Neural cell (in vitro differentiated cells): ENCODE results near the gene SF3B1. TPM values are rescaled to one million over a fixed set of nuclear protein-coding genes. Genes with fewer than 3 reads are reported as not detected.

Experiments
- H2AFZ ChIP-seq: fragments of 200-600, 300-800 bp; sonication (generic), shearing (Covaris generic); 2 replicates; pipeline ENCODE4 v1.6.0; 2014; ENCODE audit warnings: low read depth, mild to moderate bottlenecking, antibody characterized with exemption, low read length, moderate library complexity
- H3F3A ChIP-seq: fragments of 200-600 bp; shearing (Covaris generic); 2 replicates; pipeline ENCODE4 v1.6.1; 2016; ENCODE audit warnings: mild to moderate bottlenecking, moderate library complexity, mixed read lengths, antibody characterized with exemption, low read length; ENCODE audit not compliant: insufficient read depth, poor library complexity, severe bottlenecking
- H3K27ac ChIP-seq: fragments of 200-600, 300-800 bp; sonication (generic), shearing (Covaris generic); 2 replicates; pipeline ENCODE4 v1.5.1; 2014; ENCODE audit warnings: mild to moderate bottlenecking, low read length, moderate library complexity
- H3K27me3 ChIP-seq: fragments of 300-800, 200-600 bp; sonication (generic), shearing (Covaris generic); 2 replicates; pipeline ENCODE4 v1.6.0; 2014; ENCODE audit warnings: mild to moderate bottlenecking, low read depth, low read length, moderate library complexity; ENCODE audit not compliant: insufficient read depth
- H3K36me3 ChIP-seq: fragments of 300-800, 200-600 bp; sonication (generic), shearing (Covaris generic); 2 replicates; pipeline ENCODE4 v1.5.1; 2014; ENCODE audit warnings: mild to moderate bottlenecking, antibody characterized with exemption, low read length, moderate library complexity; ENCODE audit not compliant: insufficient read depth
- H3K4me2 ChIP-seq: fragments of 300-800, 200-600 bp; sonication (generic), shearing (Covaris generic); 2 replicates; pipeline ENCODE4 v1.6.0; 2014; ENCODE audit warnings: mild to moderate bottlenecking, low read length
- H3K4me3 ChIP-seq: fragments of 300-800, 200-600 bp; sonication (generic), shearing (Covaris generic); 2 replicates; pipeline ENCODE4 v1.5.1; 2014; ENCODE audit warnings: mild to moderate bottlenecking, low read length, moderate library complexity
- H3K79me2 ChIP-seq: fragments of 200-600 bp; shearing (Covaris generic); replicated peaks from 2 replicates; pipeline ENCODE4 v1.6.0; 2014; ENCODE audit warnings: mild to moderate bottlenecking, low read length, moderate library complexity; ENCODE audit not compliant: insufficient read depth
- H3K9ac ChIP-seq: fragments of 300-800, 200-600 bp; sonication (generic), shearing (Covaris generic); 2 replicates; pipeline ENCODE4 v1.6.1; 2016; ENCODE audit warnings: mild to moderate bottlenecking, low read length, mixed read lengths
- H3K9me2 ChIP-seq: fragments of 200-600 bp; shearing (Covaris generic); 2 replicates; pipeline ENCODE4 v1.6.1; 2016; ENCODE audit warnings: mild to moderate bottlenecking, low read length, mixed read lengths; ENCODE audit not compliant: insufficient read depth
- H3K9me3 ChIP-seq: fragments of 200-600, 300-800 bp; sonication (generic), shearing (Covaris generic); 2 replicates; pipeline ENCODE4 v1.6.1; 2016; ENCODE audit warnings: mild to moderate bottlenecking, mixed run types, low read length, moderate library complexity, mixed read lengths
- H4K20me1 ChIP-seq: fragments of 200-600 bp; shearing (Covaris generic); 2 replicates; pipeline ENCODE4 v1.6.1; 2016; ENCODE audit warnings: mild to moderate bottlenecking, mixed run types; ENCODE audit not compliant: insufficient read depth
- EP300 ChIP-seq: fragments of 450-650 bp; conservative IDR thresholded peaks from 2 replicates; pipeline ENCODE4 v1.6.1; 2014; ENCODE audit warnings: antibody characterized with exemption, mild to moderate bottlenecking, moderate library complexity; ENCODE audit not compliant: poor library complexity, severe bottlenecking
- EZH2 ChIP-seq: fragments of 200-600, 300-800 bp; shearing (Covaris generic), sonication (generic); IDR thresholded peaks from 2 replicates; pipeline ENCODE4 v1.6.1; 2014; ENCODE audit warnings: antibody characterized with exemption, low read length, borderline replicate concordance, mild to moderate bottlenecking; ENCODE audit not compliant: insufficient read depth, poor library complexity, severe bottlenecking
- MXI1 ChIP-seq: fragments of 450-650 bp; conservative IDR thresholded peaks from 2 replicates; pipeline ENCODE4 v1.6.1; 2014; ENCODE audit warnings: antibody characterized with exemption, mild to moderate bottlenecking; ENCODE audit not compliant: poor library complexity, severe bottlenecking
- POLR2AphosphoS5 ChIP-seq: IDR thresholded peaks from 2 replicates; pipeline ENCODE4 v1.6.1; 2012
- RAD21 ChIP-seq: fragments of 450-650 bp; conservative IDR thresholded peaks from 2 replicates; pipeline ENCODE4 v1.6.1; 2014; ENCODE audit warnings: antibody characterized with exemption, mild to moderate bottlenecking, moderate library complexity
- SMC3 ChIP-seq: fragments of 450-650 bp; conservative IDR thresholded peaks from 2 replicates; pipeline ENCODE4 v1.6.1; 2014; ENCODE audit warnings: antibody characterized with exemption, mild to moderate bottlenecking, moderate library complexity; ENCODE audit not compliant: poor library complexity
- TAF1 ChIP-seq: IDR thresholded peaks from 2 replicates; pipeline ENCODE4 v1.6.1; 2012; ENCODE audit warnings: low read depth
- polyA plus RNA-seq: library from polyadenylated mRNA; depleted of rRNA; stranded (reverse); fragments of >200 nt; gene quantifications from 2 replicates; pipeline ENCODE4 v1.2.3, GENCODE V29; 2014
- TF ChIP-seq, protein P1 (sequence below): fragments of 450-650 bp; IDR thresholded peaks from 2 replicates; pipeline ENCODE4 v1.5.1; 2014; ENCODE audit warnings: antibody characterized with exemption, mild to moderate bottlenecking, moderate library complexity; ENCODE audit not compliant: poor library complexity, severe bottlenecking
- TF ChIP-seq, protein P2 (sequence below): IDR thresholded peaks from 2 replicates; pipeline ENCODE4 v1.6.1; 2012; ENCODE audit warnings: borderline replicate concordance

The SF3B1 gene
- polyA plus RNA-seq, 1 donor from 2014 or later: 1,143 TPM

DNA sequence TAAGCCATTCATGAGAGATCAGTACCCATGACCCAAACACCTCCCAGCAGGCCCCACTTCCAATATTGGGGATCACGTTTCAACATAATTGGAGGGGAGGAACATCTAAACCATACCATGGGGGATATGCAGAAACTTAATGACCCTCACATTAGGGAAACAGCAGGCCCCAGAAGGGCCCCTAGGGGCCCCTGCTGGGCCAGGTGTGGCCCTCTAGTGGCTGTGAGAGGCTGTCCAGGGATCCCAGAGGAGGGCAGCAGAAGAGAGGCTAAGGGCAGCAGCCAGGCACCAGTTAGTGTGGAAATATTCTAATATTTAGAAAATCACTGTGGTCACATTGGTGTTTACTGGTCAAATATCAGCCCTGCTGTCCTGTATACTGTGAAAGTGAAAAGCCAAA, 75.0 kb downstream of the SF3B1 start:
- no peaks in the 10 kb centered on the region for H3K9me3 ChIP-seq
- no peaks in the 10 kb centered on the region for H3K27me3 ChIP-seq
- no peak overlapping the region for H3K9ac ChIP-seq
- H4K20me1 ChIP-seq: no peaks in the 10 kb centered on the region
- no peaks in the 10 kb centered on the region for H3F3A ChIP-seq
- no peak overlapping the region for H3K4me3 ChIP-seq
- no peak for TF ChIP-seq POLR2AphosphoS5
- no peak for TF ChIP-seq EP300
- TF ChIP-seq, protein P1, sequence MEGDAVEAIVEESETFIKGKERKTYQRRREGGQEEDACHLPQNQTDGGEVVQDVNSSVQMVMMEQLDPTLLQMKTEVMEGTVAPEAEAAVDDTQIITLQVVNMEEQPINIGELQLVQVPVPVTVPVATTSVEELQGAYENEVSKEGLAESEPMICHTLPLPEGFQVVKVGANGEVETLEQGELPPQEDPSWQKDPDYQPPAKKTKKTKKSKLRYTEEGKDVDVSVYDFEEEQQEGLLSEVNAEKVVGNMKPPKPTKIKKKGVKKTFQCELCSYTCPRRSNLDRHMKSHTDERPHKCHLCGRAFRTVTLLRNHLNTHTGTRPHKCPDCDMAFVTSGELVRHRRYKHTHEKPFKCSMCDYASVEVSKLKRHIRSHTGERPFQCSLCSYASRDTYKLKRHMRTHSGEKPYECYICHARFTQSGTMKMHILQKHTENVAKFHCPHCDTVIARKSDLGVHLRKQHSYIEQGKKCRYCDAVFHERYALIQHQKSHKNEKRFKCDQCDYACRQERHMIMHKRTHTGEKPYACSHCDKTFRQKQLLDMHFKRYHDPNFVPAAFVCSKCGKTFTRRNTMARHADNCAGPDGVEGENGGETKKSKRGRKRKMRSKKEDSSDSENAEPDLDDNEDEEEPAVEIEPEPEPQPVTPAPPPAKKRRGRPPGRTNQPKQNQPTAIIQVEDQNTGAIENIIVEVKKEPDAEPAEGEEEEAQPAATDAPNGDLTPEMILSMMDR: no peak
- TF ChIP-seq MXI1: no peak
- no peak for TF ChIP-seq SMC3
- TF ChIP-seq, protein P2, sequence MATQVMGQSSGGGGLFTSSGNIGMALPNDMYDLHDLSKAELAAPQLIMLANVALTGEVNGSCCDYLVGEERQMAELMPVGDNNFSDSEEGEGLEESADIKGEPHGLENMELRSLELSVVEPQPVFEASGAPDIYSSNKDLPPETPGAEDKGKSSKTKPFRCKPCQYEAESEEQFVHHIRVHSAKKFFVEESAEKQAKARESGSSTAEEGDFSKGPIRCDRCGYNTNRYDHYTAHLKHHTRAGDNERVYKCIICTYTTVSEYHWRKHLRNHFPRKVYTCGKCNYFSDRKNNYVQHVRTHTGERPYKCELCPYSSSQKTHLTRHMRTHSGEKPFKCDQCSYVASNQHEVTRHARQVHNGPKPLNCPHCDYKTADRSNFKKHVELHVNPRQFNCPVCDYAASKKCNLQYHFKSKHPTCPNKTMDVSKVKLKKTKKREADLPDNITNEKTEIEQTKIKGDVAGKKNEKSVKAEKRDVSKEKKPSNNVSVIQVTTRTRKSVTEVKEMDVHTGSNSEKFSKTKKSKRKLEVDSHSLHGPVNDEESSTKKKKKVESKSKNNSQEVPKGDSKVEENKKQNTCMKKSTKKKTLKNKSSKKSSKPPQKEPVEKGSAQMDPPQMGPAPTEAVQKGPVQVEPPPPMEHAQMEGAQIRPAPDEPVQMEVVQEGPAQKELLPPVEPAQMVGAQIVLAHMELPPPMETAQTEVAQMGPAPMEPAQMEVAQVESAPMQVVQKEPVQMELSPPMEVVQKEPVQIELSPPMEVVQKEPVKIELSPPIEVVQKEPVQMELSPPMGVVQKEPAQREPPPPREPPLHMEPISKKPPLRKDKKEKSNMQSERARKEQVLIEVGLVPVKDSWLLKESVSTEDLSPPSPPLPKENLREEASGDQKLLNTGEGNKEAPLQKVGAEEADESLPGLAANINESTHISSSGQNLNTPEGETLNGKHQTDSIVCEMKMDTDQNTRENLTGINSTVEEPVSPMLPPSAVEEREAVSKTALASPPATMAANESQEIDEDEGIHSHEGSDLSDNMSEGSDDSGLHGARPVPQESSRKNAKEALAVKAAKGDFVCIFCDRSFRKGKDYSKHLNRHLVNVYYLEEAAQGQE: no peak
- no peak for TF ChIP-seq EZH2
- no peak for TF ChIP-seq TAF1
- TF ChIP-seq RAD21: no peak
- no peaks in the 10 kb centered on the region for H3K36me3 ChIP-seq
- no peak overlapping the region for H3K27ac ChIP-seq
- H2AFZ ChIP-seq: no peak overlapping the region
- H3K79me2 ChIP-seq: no peaks in the 10 kb centered on the region
- no peak overlapping the region for H3K4me2 ChIP-seq
- H3K9me2 ChIP-seq: no peaks in the 10 kb centered on the region

DNA sequence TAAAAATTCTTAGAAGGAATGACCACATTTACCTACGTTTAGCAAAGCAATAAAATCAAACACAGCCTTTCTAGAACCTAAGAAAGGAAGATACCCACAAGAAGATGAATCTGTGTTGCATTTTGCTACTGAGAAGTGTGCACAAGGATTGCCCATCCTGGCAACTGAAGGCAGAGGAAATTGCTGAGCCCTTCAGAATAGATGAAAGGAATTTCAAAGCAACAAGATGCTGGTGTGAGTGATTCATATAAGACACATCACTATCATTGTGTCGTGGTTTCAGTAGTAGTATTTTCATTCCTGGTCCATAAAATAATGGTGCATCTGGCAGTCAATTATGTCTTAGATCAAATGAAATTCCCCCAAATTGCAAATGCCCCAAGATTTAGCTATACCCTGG, 75.9 kb downstream of the SF3B1 start:
- no peaks in the 10 kb centered on the region for H3F3A ChIP-seq
- no peak overlapping the region for H3K27ac ChIP-seq
- H3K79me2 ChIP-seq: no peaks in the 10 kb centered on the region
- no peaks in the 10 kb centered on the region for H3K27me3 ChIP-seq
- H3K36me3 ChIP-seq: no peaks in the 10 kb centered on the region
- H3K4me3 ChIP-seq: no peak overlapping the region
- TF ChIP-seq EP300: no peak
- TF ChIP-seq MXI1: no peak
- TF ChIP-seq RAD21: no peak
- TF ChIP-seq TAF1: no peak
- no peak for TF ChIP-seq EZH2
- TF ChIP-seq, protein P2: no peak
- TF ChIP-seq SMC3: no peak
- TF ChIP-seq POLR2AphosphoS5: no peak
- TF ChIP-seq, protein P1: no peak
- H3K9ac ChIP-seq: no peak overlapping the region
- no peaks in the 10 kb centered on the region for H3K9me3 ChIP-seq
- H3K4me2 ChIP-seq: no peak overlapping the region
- H2AFZ ChIP-seq: no peak overlapping the region
- no peaks in the 10 kb centered on the region for H4K20me1 ChIP-seq
- H3K9me2 ChIP-seq: no peaks in the 10 kb centered on the region
